IPS DF 6.9 (cell line): ENCODE data around the gene KRT34.
"Not testable (repeated sequence)": the region's sequence is repeated elsewhere in the genome, so short reads cannot be mapped to it uniquely, and the experiment has no call there.

Source experiments
- DNase-seq: peaks from one replicate; pipeline ENCODE4 v3.0.0-alpha.2; 2013; ENCODE audit warnings: low read depth, low spot score
- H3K27ac ChIP-seq: one replicate; pipeline ENCODE4 v1.5.1; 2013; ENCODE audit warnings: low read length, control low read depth
- H3K27me3 ChIP-seq: 2 replicates; pipeline ENCODE4 v1.6.1; 2013; ENCODE audit warnings: mild to moderate bottlenecking, low read length; ENCODE audit not compliant: control insufficient read depth, insufficient read depth
- H3K36me3 ChIP-seq: 2 replicates; pipeline ENCODE4 v1.6.1; 2013; ENCODE audit warnings: low read length; ENCODE audit not compliant: control insufficient read depth, insufficient read depth
- H3K4me1 ChIP-seq: 2 replicates; pipeline ENCODE4 v1.6.1; 2013; ENCODE audit warnings: low read length; ENCODE audit not compliant: control insufficient read depth, insufficient read depth
- H3K4me3 ChIP-seq: 2 replicates; pipeline ENCODE4 v1.5.1; 2013; ENCODE audit warnings: mild to moderate bottlenecking, low read length
- H3K9me3 ChIP-seq: 2 replicates; pipeline ENCODE4 v1.6.1; 2013; ENCODE audit warnings: low read length, inconsistent platforms; ENCODE audit not compliant: control insufficient read depth, insufficient read depth
- WGBS: extraction: QIAGEN DNeasy Blood & Tissue Kit; methylation state at CpG from one replicate; pipeline ENCODE4 v1.1.7; 2013; ENCODE audit warnings: mixed read lengths, missing lambda C conversion rate; ENCODE audit not compliant: insufficient read length, insufficient coverage; 5-methylcytosine and 5-hydroxymethylcytosine counted together

The KRT34 gene

GRCh38 chr17:41369023-41369422 lies 13.1 kb downstream of the KRT34 start:
- no peak for DNase-seq
- Histone ChIP-seq H3K27me3 (no peaks in the 10 kb centered on the region), H3K4me3 (no peak overlapping the region), H3K36me3 (no peaks in the 10 kb centered on the region), H3K9me3 (no peaks in the 10 kb centered on the region), H3K4me1 (no peaks in the 10 kb centered on the region), H3K27ac (no peak overlapping the region)
- WGBS: no CpG with 5 or more reads among the region's 2 CpGs

- no peaks in the 10 kb centered on the region for H3K4me1 ChIP-seq
- DNase-seq: no peak
- H3K4me3 ChIP-seq: no peak overlapping the region
- H3K36me3 ChIP-seq: no peaks in the 10 kb centered on the region
- H3K27ac ChIP-seq: no peak overlapping the region
- H3K27me3 ChIP-seq: no peaks in the 10 kb centered on the region
- WGBS: no CpG with 5 or more reads among the region's 10 CpGs
- H3K9me3 ChIP-seq: no peaks in the 10 kb centered on the region
These were observed 14.6 kb downstream of the KRT34 start for GRCh38 chr17:41367426-41368075.

GRCh38 chr17:41366070-41366469 lies 16.0 kb downstream of the KRT34 start:
- no peaks in the 10 kb centered on the region for H3K27me3 ChIP-seq
- no peak overlapping the region for H3K27ac ChIP-seq

GRCh38 chr17:41363881-41364280 lies 18.2 kb downstream of the KRT34 start:
- H3K27me3 ChIP-seq: no peaks in the 10 kb centered on the region
- no peaks in the 10 kb centered on the region for H3K4me1 ChIP-seq
- H3K27ac ChIP-seq: no peak overlapping the region
- H3K9me3 ChIP-seq: no peaks in the 10 kb centered on the region
- DNase-seq: no peak
- H3K36me3 ChIP-seq: no peaks in the 10 kb centered on the region
- no peak overlapping the region for H3K4me3 ChIP-seq
- no CpG with 5 or more reads among the region's 2 CpGs for WGBS

More at GRCh38 chr17:41366070-41366469, 16.0 kb downstream of the KRT34 start:
- no peaks in the 10 kb centered on the region for H3K36me3 ChIP-seq
- H3K9me3 ChIP-seq: no peaks in the 10 kb centered on the region
- no peak for DNase-seq
- no peaks in the 10 kb centered on the region for H3K4me1 ChIP-seq
- H3K4me3 ChIP-seq: no peak overlapping the region

GRCh38 chr17:41360296-41360995 lies 21.7 kb downstream of the KRT34 start:
- H3K36me3 ChIP-seq: no peaks in the 10 kb centered on the region
- no peak for DNase-seq
- no peaks in the 10 kb centered on the region for H3K27me3 ChIP-seq
- no peak overlapping the region for H3K4me3 ChIP-seq
- H3K9me3 ChIP-seq: no peaks in the 10 kb centered on the region
- WGBS: no CpG with 5 or more reads among the region's 5 CpGs
- H3K4me1 ChIP-seq: no peaks in the 10 kb centered on the region
- no peak overlapping the region for H3K27ac ChIP-seq

- H3K4me1 ChIP-seq: no peaks in the 10 kb centered on the region
- H3K27ac ChIP-seq: no peak overlapping the region
- no peaks in the 10 kb centered on the region for H3K36me3 ChIP-seq
- no CpG with 5 or more reads among the region's 4 CpGs for WGBS
- H3K9me3 ChIP-seq: no peaks in the 10 kb centered on the region
- H3K4me3 ChIP-seq: no peak overlapping the region
- H3K27me3 ChIP-seq: no peaks in the 10 kb centered on the region
- no peak for DNase-seq
These were observed 27.6 kb downstream of the KRT34 start for GRCh38 chr17:41354536-41354935.

- H3K27me3 ChIP-seq: no peaks in the 10 kb centered on the region
- no CpG with 5 or more reads among the region's 7 CpGs for WGBS
- no peak for DNase-seq
- no peaks in the 10 kb centered on the region for H3K36me3 ChIP-seq
- H3K27ac ChIP-seq: no peak overlapping the region
- no peaks in the 10 kb centered on the region for H3K4me1 ChIP-seq
- no peaks in the 10 kb centered on the region for H3K9me3 ChIP-seq
- H3K4me3 ChIP-seq: no peak overlapping the region
These were observed 29.3 kb downstream of the KRT34 start for GRCh38 chr17:41352597-41353366.

- WGBS: no CpG with 5 or more reads among the region's 2 CpGs
- Histone ChIP-seq H3K36me3 (no peaks in the 10 kb centered on the region), H3K4me3 (no peak overlapping the region), H3K9me3 (no peaks in the 10 kb centered on the region), H3K27ac (no peak overlapping the region), H3K27me3 (no peaks in the 10 kb centered on the region), H3K4me1 (no peaks in the 10 kb centered on the region)
- no peak for DNase-seq
These were observed 30.9 kb downstream of the KRT34 start for GRCh38 chr17:41351177-41351576.

- not testable (repeated sequence) for DNase-seq, H3K27me3 ChIP-seq, H3K27ac ChIP-seq, H3K36me3 ChIP-seq, H3K4me1 ChIP-seq, H3K9me3 ChIP-seq, H3K4me3 ChIP-seq
- no CpG with 5 or more reads among the region's 16 CpGs for WGBS
These were observed 31.7 kb downstream of the KRT34 start, which contains the start of gene KRT33A for GRCh38 chr17:41350381-41350878. Gene KRT33A (minus strand): TSS chr17:41350828. CDS start chr17:41350767, 61 bp downstream.

- no peak overlapping the region for H3K27ac ChIP-seq
- no peak overlapping the region for H3K4me3 ChIP-seq
- no peaks in the 10 kb centered on the region for H3K36me3 ChIP-seq
- no peaks in the 10 kb centered on the region for H3K4me1 ChIP-seq
- no peak for DNase-seq
- WGBS: no CpG with 5 or more reads among the region's 7 CpGs
- H3K9me3 ChIP-seq: no peaks in the 10 kb centered on the region
- H3K27me3 ChIP-seq: no peaks in the 10 kb centered on the region
These were observed 34.0 kb downstream of the KRT34 start for GRCh38 chr17:41347869-41348760.
